WERI-Rb-1 (cell line): ENCODE results near the gene FASN.

ENCODE experiments used
- DNase-seq: peaks from one replicate; pipeline ENCODE4 v3.0.0-alpha.2; 2020
- H3K27ac ChIP-seq: fragments of 250-450 bp; sonication (Bioruptor Pico); 2 replicates; pipeline ENCODE4 v1.5.1; 2020; ENCODE audit warnings: mild to moderate bottlenecking, moderate library complexity
- H3K27me3 ChIP-seq: fragments of 250-450 bp; sonication (Bioruptor Pico); 2 replicates; pipeline ENCODE4 v1.5.1; 2021; ENCODE audit warnings: mild to moderate bottlenecking, low read depth, moderate library complexity; ENCODE audit not compliant: insufficient read depth, severe bottlenecking
- H3K36me3 ChIP-seq: fragments of 250-450 bp; sonication (Bioruptor Pico); 2 replicates; pipeline ENCODE4 v1.5.1; 2020; ENCODE audit warnings: mild to moderate bottlenecking, moderate library complexity
- H3K4me3 ChIP-seq: 2 replicates; pipeline ENCODE4 v1.5.1; 2011; ENCODE audit warnings: low read depth, mild to moderate bottlenecking, control low read depth, low read length
- H3K9me3 ChIP-seq: fragments of 250-450 bp; sonication (Bioruptor Pico); 2 replicates; pipeline ENCODE4 v1.5.1; 2021; ENCODE audit warnings: mild to moderate bottlenecking, moderate library complexity; ENCODE audit not compliant: severe bottlenecking
- TF ChIP-seq, protein P1 (sequence below): IDR thresholded peaks from 2 replicates; pipeline ENCODE4 v1.5.1; 2011; ENCODE audit warnings: low read depth, mild to moderate bottlenecking, control low read depth, inconsistent platforms, low read length

Gene FASN

DNA sequence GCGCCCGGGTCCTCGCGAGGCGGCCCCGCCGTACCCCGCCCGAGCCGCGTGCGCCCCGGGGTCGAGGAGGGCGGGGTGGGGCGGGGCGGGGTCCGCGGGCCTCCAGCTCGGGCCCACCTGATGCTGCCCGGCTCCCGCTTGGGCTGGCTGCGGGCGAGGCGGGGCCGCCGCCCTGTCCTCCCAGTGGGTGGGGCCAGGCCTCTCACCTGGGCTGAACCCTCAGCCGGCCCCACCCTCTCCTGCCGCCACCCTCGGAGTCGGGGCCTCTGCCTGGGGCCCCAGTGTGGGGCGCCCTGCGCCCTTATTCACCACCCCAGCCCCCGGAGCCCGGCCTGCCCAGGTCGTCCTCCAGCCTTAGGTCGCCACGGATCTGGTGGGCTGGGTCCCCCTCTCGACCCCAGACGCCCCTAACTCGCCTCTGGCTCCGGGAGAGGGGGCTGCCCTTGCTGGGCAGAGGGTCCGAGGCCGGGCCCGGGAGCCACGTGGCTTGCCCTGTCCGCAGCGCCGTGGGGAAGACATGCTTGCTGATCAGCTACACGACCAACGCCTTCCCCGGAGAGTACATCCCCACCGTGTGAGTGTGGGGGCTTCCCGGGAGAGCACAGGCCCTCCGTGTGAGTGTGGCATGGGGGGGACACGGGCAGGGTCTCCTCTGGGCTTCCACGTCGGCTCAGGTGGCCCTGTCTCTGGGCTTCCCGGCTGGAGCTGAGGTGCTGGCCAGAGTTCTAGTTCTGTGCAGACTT, 66.0 kb downstream of the FASN start:
- no peaks in the 10 kb centered on the region for H3K9me3 ChIP-seq
- H3K4me3 ChIP-seq = peak overlapping the region; percentile 64
- TF ChIP-seq, protein P1, sequence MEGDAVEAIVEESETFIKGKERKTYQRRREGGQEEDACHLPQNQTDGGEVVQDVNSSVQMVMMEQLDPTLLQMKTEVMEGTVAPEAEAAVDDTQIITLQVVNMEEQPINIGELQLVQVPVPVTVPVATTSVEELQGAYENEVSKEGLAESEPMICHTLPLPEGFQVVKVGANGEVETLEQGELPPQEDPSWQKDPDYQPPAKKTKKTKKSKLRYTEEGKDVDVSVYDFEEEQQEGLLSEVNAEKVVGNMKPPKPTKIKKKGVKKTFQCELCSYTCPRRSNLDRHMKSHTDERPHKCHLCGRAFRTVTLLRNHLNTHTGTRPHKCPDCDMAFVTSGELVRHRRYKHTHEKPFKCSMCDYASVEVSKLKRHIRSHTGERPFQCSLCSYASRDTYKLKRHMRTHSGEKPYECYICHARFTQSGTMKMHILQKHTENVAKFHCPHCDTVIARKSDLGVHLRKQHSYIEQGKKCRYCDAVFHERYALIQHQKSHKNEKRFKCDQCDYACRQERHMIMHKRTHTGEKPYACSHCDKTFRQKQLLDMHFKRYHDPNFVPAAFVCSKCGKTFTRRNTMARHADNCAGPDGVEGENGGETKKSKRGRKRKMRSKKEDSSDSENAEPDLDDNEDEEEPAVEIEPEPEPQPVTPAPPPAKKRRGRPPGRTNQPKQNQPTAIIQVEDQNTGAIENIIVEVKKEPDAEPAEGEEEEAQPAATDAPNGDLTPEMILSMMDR = no peak
- H3K27ac ChIP-seq = peak overlapping the region; percentile 34
- DNase-seq = peak; percentile 83
- H3K36me3 ChIP-seq = peaks cover 53% of the 10 kb centered on the region
- H3K27me3 ChIP-seq = no peaks in the 10 kb centered on the region

- TF ChIP-seq, protein P1 = no peak
- Histone ChIP-seq H3K27me3 (no peaks in the 10 kb centered on the region), H3K36me3 (peaks cover 53% of the 10 kb centered on the region), H3K27ac (peak within 1 kb of the TSS; percentile 73), H3K9me3 (no peaks in the 10 kb centered on the region), H3K4me3 (peak within 1 kb of the TSS; percentile 76)
- DNase-seq = no peak
Observed at GRCh38 chr17:82031303-82031884, 66.6 kb downstream of the FASN start, which contains the start of gene RAC3. RAC3 (plus strand) TSS chr17:82031678; CDS start chr17:82031762, 84 bp downstream.

- peak overlapping the region; percentile 73 for H3K27ac ChIP-seq
- H3K9me3 ChIP-seq = no peaks in the 10 kb centered on the region
- DNase-seq = peak; percentile 94
- H3K36me3 ChIP-seq = peaks cover 46% of the 10 kb centered on the region
- peak overlapping the region; percentile 76 for H3K4me3 ChIP-seq
- no peaks in the 10 kb centered on the region for H3K27me3 ChIP-seq
- TF ChIP-seq, protein P1 = peak; percentile 98
Observed at GRCh38 chr17:82030470-82031302, 67.3 kb downstream of the FASN start.

DNA sequence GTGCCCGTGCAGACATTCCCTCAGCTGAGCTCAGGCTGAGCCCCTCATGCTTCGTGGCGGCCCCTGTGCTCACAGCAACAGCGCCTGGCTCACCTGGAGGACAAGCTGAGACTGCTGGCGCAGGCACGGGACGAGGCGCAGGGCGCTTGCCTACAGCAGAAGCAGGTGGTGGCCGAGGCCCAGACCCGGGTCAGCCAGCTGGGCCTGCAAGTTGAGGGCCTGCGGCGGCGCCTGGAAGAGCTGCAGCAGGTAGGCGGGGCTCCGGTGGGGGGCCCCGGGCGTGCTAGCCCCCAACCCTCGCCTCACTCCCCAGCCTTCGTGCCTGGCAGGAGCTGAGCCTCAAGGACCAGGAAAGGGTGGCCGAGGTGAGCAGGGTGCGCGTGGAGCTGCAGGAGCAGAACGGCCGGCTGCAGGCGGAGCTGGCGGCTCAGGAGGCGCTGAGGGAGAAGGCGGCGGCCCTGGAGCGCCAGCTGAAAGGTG, 68.0 kb downstream of the FASN start:
- Histone ChIP-seq H3K9me3 (no peaks in the 10 kb centered on the region), H3K27ac (peak overlapping the region; percentile 26), H3K4me3 (no peak overlapping the region), H3K27me3 (no peaks in the 10 kb centered on the region), H3K36me3 (peaks cover 42% of the 10 kb centered on the region)
- no peak for DNase-seq
- TF ChIP-seq, protein P1 = no peak

DNA sequence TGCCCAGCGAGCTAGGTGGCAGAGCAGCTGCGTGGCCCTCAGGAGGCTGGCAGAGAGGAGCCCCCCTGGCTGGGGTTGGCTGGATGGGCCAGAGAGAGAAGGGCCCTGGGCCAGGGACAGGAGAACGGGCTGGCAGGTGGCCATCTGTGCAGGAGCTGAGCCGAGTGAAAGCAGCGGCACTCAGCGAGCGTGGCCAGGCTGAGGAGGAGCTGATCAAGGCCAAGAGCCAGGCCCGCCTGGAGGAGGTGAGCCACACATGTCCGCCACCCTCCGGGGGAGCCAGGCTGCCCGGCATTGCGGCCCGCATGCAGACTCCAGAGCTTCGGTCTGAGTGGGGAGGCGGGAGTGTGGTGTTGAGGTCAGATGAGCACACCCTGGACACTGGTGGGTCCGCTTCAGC, 68.6 kb downstream of the FASN start:
- no peaks in the 10 kb centered on the region for H3K27me3 ChIP-seq
- no peak for DNase-seq
- H3K27ac ChIP-seq = no peak overlapping the region
- peaks cover 41% of the 10 kb centered on the region for H3K36me3 ChIP-seq
- no peak overlapping the region for H3K4me3 ChIP-seq
- H3K9me3 ChIP-seq = no peaks in the 10 kb centered on the region
- TF ChIP-seq, protein P1 = no peak
